NCI-H69 (cell line): Measurements from ENCODE around the gene NAB2.
"Not testable (repeated sequence)": the region's sequence is repeated elsewhere in the genome, so short reads cannot be mapped to it uniquely, and the experiment has no call there.

ENCODE experiments used
- DNase-seq: peaks from one replicate; lab custom pipeline; 2025; lab: John Stamatoyannopoulos, UW

NAB2 gene

DNA sequence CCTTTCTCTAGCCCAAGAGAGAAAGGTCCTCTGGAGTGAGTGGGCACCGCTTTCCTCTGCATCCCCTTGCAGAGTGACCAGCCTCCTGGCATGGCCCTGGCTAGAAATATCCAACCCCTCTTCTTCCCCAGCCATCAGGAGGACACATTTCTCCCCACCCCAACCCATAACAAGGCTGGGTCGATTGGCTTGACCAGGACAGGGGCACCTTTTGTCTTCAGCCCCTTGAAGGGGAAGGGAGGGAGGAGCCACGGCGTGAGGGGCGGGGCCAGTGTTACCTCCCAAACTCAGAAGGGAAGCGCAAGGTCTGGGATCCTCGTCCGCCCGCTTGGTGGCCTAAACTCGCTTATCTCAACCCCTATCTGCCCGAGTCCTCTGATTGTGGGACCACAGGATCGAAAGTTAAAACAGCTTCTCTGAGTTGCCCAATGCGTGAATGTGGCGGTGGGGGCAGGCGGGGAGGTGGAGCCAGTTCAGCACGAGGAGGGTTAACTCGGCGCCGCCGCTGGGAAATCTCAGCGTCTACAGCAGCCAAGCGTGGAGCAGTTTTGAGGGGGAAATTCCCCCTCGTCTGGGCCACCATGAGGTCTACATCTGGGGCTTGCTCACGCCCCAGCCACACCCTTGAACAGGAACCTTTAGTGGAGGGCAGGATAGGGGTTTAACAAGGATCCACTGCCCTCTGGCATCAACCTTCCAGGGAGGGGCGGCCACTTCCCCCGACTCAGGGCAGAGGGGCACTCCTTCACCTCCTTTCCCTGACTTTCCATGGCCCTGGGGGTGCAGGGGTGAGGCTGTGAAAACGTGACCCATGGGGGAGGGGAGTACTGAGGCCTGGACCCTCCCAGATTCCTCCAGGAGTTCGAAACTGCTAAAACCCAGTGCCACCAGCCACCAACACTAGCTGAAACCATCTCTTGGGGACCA, 21.5 kb downstream of the NAB2 start:
- DNase-seq, result no peak

DNA sequence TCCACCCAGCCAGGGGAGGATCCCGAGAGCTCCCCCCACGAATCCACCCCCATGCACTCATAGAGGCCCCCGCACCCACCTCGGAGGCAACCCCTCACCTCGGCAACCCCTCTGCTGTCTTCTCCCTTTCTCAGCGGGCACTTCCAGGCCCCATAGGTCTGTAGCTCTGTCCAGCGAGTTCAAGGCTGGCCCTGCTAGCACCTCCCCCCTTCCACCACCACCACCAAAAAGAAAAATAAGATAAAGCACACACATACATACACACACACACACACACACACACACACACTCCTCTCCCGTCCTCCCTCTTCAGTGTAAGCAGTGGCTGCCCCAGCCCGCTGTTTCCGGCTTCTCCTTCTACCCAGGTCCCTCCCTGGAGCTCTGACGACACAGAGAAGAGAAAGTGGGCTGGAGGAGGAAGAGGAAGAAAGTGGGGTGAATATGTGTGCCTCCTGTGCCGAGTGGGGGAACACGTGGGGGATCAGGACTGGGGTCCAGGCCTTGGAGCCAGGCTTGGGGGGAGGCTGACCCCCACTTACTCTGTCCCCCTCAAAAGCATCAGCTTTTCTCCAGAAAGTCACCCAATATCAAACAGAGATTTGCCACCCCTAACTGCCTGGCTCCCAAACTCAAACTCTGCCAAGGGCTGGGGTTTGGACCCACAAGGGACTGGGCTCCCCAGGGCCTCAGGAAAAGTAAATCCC, 22.3 kb downstream of the NAB2 start, which contains the start of gene STAT6:
Gene STAT6, minus strand, starts transcription at position 332 of the 704 bp plus-strand sequence. CDS start 3,084 bp downstream, outside the sequence.
- DNase-seq, result peak; percentile 14

DNA sequence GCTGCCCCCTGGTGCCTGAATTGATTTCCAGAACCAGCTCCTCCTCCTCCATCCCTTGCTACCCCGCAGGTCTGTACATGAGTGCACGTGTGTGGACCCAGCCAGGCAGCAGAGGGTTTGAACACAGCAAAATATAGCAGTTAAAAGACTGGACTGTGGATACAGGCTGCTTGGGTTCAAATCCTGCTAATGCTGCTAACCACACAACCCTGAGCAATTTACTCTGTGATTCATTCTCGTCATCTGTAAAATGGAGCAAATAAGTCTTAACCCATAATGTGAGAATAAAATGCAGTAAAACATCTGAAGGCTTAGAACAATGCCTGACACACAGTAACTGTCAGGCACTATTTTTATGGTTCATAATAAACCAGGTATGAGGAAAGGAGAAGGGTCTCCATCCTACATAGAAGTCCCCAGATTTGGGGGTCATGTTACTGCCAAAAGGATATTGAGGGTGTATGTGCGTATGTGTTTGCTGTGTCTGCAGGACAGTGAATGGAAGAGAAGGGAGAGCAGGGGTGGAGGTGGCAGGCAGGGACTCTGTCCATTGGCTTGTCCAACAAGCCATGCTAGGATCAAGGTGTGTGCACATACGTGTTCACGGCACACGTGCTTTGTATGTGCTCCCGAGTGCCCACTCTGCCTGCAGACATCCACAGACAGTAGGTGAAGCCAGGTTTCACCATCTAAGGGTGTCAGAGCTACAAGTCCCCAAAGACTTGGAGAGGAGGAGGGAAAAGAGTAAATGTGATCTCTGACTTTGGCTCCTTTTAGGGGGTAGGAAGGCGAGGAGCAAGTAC, 23.8 kb downstream of the NAB2 start:
- no peak for DNase-seq

- DNase-seq, result no peak
Observed at GRCh38 chr12:57116580-57117281, 27.8 kb downstream of the NAB2 start.

DNA sequence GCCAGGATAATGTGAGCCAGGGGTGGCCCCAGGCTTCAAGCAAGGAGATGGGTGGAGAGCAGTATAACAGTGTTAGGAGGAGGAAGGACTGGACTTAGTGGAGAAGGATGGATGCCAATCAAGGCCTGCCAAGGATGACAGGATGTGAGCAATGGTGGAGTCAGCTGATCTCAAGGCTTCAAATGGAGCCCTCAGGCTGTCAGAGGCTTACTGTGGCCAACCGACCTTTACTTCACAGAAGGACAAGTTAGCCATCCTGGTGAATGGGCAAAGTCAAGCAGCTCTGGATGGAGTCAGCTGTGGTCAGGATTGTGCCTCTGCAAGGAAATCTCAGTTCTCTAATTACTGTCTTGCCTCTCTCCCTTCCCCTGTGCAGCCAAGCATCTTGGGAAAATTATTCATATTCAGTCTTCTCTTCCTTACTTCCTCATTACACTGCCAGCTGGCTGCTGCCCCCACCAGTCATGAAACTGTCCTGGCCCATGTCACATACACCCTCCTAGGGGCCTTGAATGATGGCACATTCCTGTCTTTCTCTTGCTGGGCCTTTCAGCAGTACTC, 29.9 kb downstream of the NAB2 start:
- no peak for DNase-seq

- no peak for DNase-seq
Observed at GRCh38 chr12:57119294-57120085, 30.6 kb downstream of the NAB2 start.

GRCh38 chr12:57120718-57121117, 31.8 kb downstream of the NAB2 start:
- DNase-seq, result not testable (repeated sequence)

DNA sequence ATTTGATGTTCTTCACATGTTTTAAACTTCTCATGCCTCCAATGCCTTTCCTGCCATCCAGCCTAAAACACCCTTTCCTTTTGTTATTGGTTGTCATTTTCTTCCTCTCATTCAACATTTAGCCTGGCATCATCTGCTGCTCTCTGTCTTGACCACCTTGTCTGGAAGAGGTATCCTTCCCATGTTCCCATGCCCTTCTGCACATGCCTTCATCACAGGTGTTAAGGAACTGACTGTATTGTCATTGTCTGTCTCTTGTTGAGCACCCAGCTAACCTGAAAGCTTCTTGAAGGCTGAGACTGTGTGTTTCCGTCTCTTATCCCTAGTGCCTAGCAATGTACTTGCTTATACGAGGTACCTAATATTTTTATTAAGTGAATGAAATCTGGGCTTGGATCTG, 34.9 kb downstream of the NAB2 start:
- DNase-seq, result no peak

GRCh38 chr12:57124261-57124877, 35.5 kb downstream of the NAB2 start:
- peak; percentile 85 for DNase-seq

DNA sequence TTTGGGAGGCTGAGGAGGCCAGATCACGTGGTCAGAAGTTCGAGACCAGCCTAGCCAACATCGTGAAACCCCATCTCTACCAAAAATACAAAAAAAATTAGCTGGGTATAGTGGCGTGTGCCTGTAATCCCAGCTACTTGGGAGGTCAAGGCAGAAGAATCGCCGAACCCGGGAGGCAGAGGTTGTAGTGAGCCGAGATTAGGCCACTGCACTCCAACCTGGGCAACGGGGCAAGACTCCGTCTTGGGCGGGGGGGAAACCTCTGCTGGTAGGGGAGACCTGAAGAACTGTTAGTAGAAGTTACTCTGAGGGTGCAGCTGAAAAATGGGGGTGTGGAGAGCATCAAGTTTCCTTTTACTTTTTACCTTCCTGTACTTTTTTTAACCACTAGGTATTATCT, 37.1 kb downstream of the NAB2 start:
- DNase-seq, result no peak

GRCh38 chr12:57126561-57126960, 37.6 kb downstream of the NAB2 start:
- DNase-seq, result peak; percentile 59

GRCh38 chr12:57127101-57127725, 38.3 kb downstream of the NAB2 start:
- DNase-seq, result peak; percentile 64

- DNase-seq, result peak; percentile 88
Observed at GRCh38 chr12:57127726-57128518, 39.0 kb downstream of the NAB2 start, which contains the start of gene LRP1. Gene LRP1, plus strand, starts transcription at chr12:57128483. Its CDS starts 482 bp downstream, at chr12:57128965.

- peak; percentile 54 for DNase-seq
Observed at GRCh38 chr12:57128519-57129247, 39.8 kb downstream of the NAB2 start.

GRCh38 chr12:57129321-57129842, 40.5 kb downstream of the NAB2 start:
- no peak for DNase-seq

DNA sequence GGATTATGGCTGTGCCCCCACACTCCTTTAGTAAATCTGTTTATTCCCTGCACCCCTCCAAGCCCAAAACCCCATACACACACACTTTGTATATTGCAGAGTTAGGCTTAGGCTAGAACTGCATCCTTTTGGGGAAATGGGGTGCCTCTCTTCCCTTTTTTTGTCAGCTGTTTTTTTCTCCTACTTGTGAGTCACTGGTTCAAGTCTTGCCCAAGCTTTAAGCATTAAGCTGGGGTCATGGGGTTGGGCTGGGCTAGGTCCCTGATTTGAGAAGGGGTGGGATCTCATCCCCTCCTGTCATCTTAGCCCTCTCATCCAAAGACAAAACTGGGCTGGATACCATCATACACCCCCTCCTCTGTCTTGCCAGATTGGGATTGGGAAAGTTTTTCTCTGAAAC, 41.0 kb downstream of the NAB2 start:
- DNase-seq, result no peak

DNA sequence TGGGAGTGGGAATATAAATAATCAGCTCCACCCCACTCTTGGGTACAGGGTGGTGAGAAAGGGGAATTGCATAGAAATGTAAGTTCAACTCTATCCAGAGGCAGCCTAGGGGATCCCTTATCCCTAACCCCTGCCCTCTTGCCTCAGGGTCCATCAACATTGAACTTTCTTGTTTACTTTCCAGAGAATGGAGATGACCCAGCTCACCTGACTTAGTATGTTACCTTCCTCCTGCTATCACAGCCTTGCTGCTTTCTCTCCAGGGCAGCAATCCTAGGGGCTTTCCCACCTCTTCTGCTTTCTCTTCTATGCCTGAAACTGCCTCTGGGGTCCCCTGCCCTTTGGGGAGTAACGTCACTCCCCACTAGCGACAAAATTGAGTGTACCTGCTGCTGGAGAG, 42.0 kb downstream of the NAB2 start:
- DNase-seq, result no peak
